Astrocyte (in vitro differentiated cells and primary cell): ENCODE measurements around the gene TPX2.

ENCODE experiments used
- EZH2 ChIP-seq: IDR thresholded peaks from 2 replicates; pipeline ENCODE4 v1.6.1; 2012; ENCODE audit warnings: mild to moderate bottlenecking, low read length, inconsistent platforms; ENCODE audit not compliant: insufficient read depth
- TF ChIP-seq, protein P1 (sequence below): IDR thresholded peaks from 2 replicates; pipeline ENCODE4 v1.5.1; 2011; ENCODE audit warnings: low read depth, mild to moderate bottlenecking, inconsistent platforms, low read length, moderate library complexity; ENCODE audit not compliant: insufficient read depth

GRCh38 chr20:31813611-31814010 is 74.5 kb downstream of the TPX2 start:
- TF ChIP-seq, protein P1, sequence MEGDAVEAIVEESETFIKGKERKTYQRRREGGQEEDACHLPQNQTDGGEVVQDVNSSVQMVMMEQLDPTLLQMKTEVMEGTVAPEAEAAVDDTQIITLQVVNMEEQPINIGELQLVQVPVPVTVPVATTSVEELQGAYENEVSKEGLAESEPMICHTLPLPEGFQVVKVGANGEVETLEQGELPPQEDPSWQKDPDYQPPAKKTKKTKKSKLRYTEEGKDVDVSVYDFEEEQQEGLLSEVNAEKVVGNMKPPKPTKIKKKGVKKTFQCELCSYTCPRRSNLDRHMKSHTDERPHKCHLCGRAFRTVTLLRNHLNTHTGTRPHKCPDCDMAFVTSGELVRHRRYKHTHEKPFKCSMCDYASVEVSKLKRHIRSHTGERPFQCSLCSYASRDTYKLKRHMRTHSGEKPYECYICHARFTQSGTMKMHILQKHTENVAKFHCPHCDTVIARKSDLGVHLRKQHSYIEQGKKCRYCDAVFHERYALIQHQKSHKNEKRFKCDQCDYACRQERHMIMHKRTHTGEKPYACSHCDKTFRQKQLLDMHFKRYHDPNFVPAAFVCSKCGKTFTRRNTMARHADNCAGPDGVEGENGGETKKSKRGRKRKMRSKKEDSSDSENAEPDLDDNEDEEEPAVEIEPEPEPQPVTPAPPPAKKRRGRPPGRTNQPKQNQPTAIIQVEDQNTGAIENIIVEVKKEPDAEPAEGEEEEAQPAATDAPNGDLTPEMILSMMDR: no peak
- no peak for TF ChIP-seq EZH2
